H1 (cell line): ENCODE data around the gene ANKRD27. TPM values are rescaled to one million over a fixed set of nuclear protein-coding genes. Genes with fewer than 3 reads are reported as not detected.

Experiments
- CTCF ChIA-PET: fragments of 300-600 bp; sonication (Branson Sonifier 250); formaldehyde crosslinking; loops from one replicate; lab custom pipeline; 2021; ENCODE audit not compliant: partially characterized antibody; lab: Charles Lee
- POLR2A ChIA-PET: fragments of 300-600 bp; sonication (Branson Sonifier 250); formaldehyde crosslinking; loops from one replicate; lab custom pipeline; 2021; ENCODE audit warnings: inconsistent platforms; ENCODE audit not compliant: partially characterized antibody; lab: Charles Lee
- DNase-seq, 2 experiments: peaks; one replicate each; pipeline versions ENCODE4 v3.0.0 to v3.0.0-alpha.2; 2010 to 2022; ENCODE audit warnings: low spot score in 2 of 2, low read depth in 1 of 2, mixed read lengths in 1 of 2
- FAIRE-seq: peaks from 2 replicates; lab custom pipeline; 2011; peaks lifted over from hg19 to GRCh38; lab: Jason Lieb, UNC
- H2AFZ ChIP-seq: 2 replicates; pipeline ENCODE4 v1.8.1; 2012; ENCODE audit warnings: low read length, inconsistent platforms
- H2AK5ac ChIP-seq: 2 replicates; pipeline ENCODE4 v1.6.1; 2013; ENCODE audit warnings: low read depth, low read length
- H2BK120ac ChIP-seq: replicated peaks from 2 replicates; pipeline ENCODE3; 2013; ENCODE audit warnings: low read depth, low read length, inconsistent platforms
- H2BK12ac ChIP-seq: 2 replicates; pipeline ENCODE4 v1.6.1; 2013; ENCODE audit warnings: low read depth, low read length
- H2BK15ac ChIP-seq: 2 replicates; pipeline ENCODE4 v1.6.1; 2013; ENCODE audit warnings: low read length
- H2BK20ac ChIP-seq: 2 replicates; pipeline ENCODE4 v1.6.1; 2013; ENCODE audit warnings: low read length
- H2BK5ac ChIP-seq: 2 replicates; pipeline ENCODE4 v1.6.1; 2013; ENCODE audit warnings: low read depth, low read length
- H3K14ac ChIP-seq: 2 replicates; pipeline ENCODE4 v1.6.1; 2013; ENCODE audit warnings: inconsistent platforms; ENCODE audit not compliant: insufficient read length
- H3K18ac ChIP-seq: 2 replicates; pipeline ENCODE4 v1.6.1; 2013; ENCODE audit warnings: low read length; ENCODE audit errors: extremely low read depth
- H3K23ac ChIP-seq: 2 replicates; pipeline ENCODE4 v1.6.1; 2013; ENCODE audit warnings: inconsistent platforms; ENCODE audit not compliant: insufficient read length
- H3K23me2 ChIP-seq: 2 replicates; pipeline ENCODE4 v1.6.1; 2013; ENCODE audit warnings: low read depth, low read length
- H3K27ac ChIP-seq: 2 replicates; pipeline ENCODE4 v1.6.1; 2011; ENCODE audit warnings: low read depth, low read length, inconsistent platforms
- H3K27me3 ChIP-seq, 4 experiments: replicated peaks in 1 of 4; 1 replicate in 1 of 4; 2 replicates in 3 of 4; pipeline versions ENCODE4 v1.6.1 to v1.8.1; 2011 to 2013; ENCODE audit warnings: low read length in 3 of 4, mild to moderate bottlenecking in 3 of 4, inconsistent platforms in 2 of 4, mixed read lengths in 2 of 4, moderate library complexity in 1 of 4; ENCODE audit not compliant: control insufficient read depth in 3 of 4, insufficient read depth in 3 of 4; ENCODE audit errors: extremely low read depth in 1 of 4
- H3K36me3 ChIP-seq, 4 experiments: 2 replicates each; pipeline versions ENCODE4 v1.6.1 to v1.8.1; 2011 to 2013; ENCODE audit warnings: mild to moderate bottlenecking in 4 of 4, low read length in 3 of 4, moderate library complexity in 2 of 4, control low read depth in 1 of 4, inconsistent platforms in 1 of 4; ENCODE audit not compliant: insufficient read depth in 4 of 4, control insufficient read depth in 2 of 4
- H3K4ac ChIP-seq: replicated peaks from 2 replicates; pipeline ENCODE3; 2013; ENCODE audit warnings: low read length, low read depth, mixed read lengths, inconsistent platforms; ENCODE audit not compliant: insufficient read length
- H3K4me1 ChIP-seq, 4 experiments: replicated peaks in 1 of 4; 1 replicate in 1 of 4; 2 replicates in 3 of 4; pipeline versions ENCODE4 v1.6.1 to v1.8.1; 2011 to 2013; ENCODE audit warnings: low read length in 3 of 4, inconsistent platforms in 2 of 4, mixed read lengths in 1 of 4; ENCODE audit not compliant: insufficient read depth in 4 of 4, control insufficient read depth in 3 of 4
- H3K4me2 ChIP-seq, 2 experiments: 2 replicates each; pipeline versions ENCODE4 v1.6.1 to v1.8.1; 2011 to 2013; ENCODE audit warnings: low read depth in 2 of 2, low read length in 2 of 2, control low read depth in 1 of 2, inconsistent platforms in 1 of 2, mild to moderate bottlenecking in 1 of 2; ENCODE audit not compliant: insufficient read depth in 1 of 2
- H3K4me3 ChIP-seq, 4 experiments: fragments of 200-600, 300-600 bp in 1 of 4; sonication (generic), shearing (Covaris generic), sonication (Bioruptor Twin) in 1 of 4; 2 replicates each; pipeline versions ENCODE4 v1.5.1 to v1.8.1; 2011 to 2016; ENCODE audit warnings: low read length in 4 of 4, low read depth in 3 of 4, control low read depth in 2 of 4, inconsistent platforms in 2 of 4, mild to moderate bottlenecking in 2 of 4, mixed read lengths in 1 of 4, moderate library complexity in 1 of 4; ENCODE audit not compliant: insufficient read depth in 2 of 4; ENCODE audit errors: extremely low read depth in 1 of 4
- H3K56ac ChIP-seq: replicated peaks from 2 replicates; pipeline ENCODE3; 2013; ENCODE audit warnings: low read depth, mild to moderate bottlenecking, mixed read lengths, low read length, inconsistent platforms; ENCODE audit not compliant: insufficient read length
- H3K79me1 ChIP-seq: 2 replicates; pipeline ENCODE4 v1.6.1; 2013; ENCODE audit warnings: low read depth, low read length, control low read depth
- H3K79me2 ChIP-seq, 2 experiments: 2 replicates each; pipeline versions ENCODE4 v1.6.1 to v1.8.1; 2012 to 2013; ENCODE audit warnings: low read length in 2 of 2, mild to moderate bottlenecking in 2 of 2, inconsistent platforms in 1 of 2; ENCODE audit not compliant: insufficient read depth in 2 of 2, control insufficient read depth in 1 of 2
- H3K9ac ChIP-seq, 4 experiments: replicated peaks in 1 of 4; 1 replicate in 1 of 4; 2 replicates in 3 of 4; pipeline versions ENCODE4 v1.6.1 to v1.8.1; 2011 to 2013; ENCODE audit warnings: low read depth in 3 of 4, low read length in 3 of 4, control low read depth in 2 of 4, mild to moderate bottlenecking in 2 of 4, moderate library complexity in 2 of 4, inconsistent platforms in 1 of 4; ENCODE audit errors: extremely low read depth in 1 of 4
- H3K9me3 ChIP-seq, 2 experiments: 2 replicates each; pipeline versions ENCODE4 v1.6.1 to v1.8.1; 2012 to 2013; ENCODE audit warnings: mild to moderate bottlenecking in 2 of 2, moderate library complexity in 2 of 2, control low read depth in 1 of 2, inconsistent platforms in 1 of 2, low read depth in 1 of 2, low read length in 1 of 2, mixed read lengths in 1 of 2; ENCODE audit not compliant: insufficient read depth in 2 of 2
- H4K20me1 ChIP-seq, 2 experiments: replicated peaks in 1 of 2; 2 replicates each; pipeline versions ENCODE3 to v1.8.1; 2011 to 2013; ENCODE audit warnings: inconsistent platforms in 2 of 2, low read length in 2 of 2, mild to moderate bottlenecking in 1 of 2; ENCODE audit not compliant: insufficient read depth in 2 of 2, control insufficient read depth in 1 of 2
- H4K5ac ChIP-seq: 2 replicates; pipeline ENCODE4 v1.6.1; 2013; ENCODE audit warnings: low read length, low read depth, mixed read lengths, inconsistent platforms; ENCODE audit not compliant: insufficient read length
- H4K8ac ChIP-seq: 2 replicates; pipeline ENCODE4 v1.8.0; 2013; ENCODE audit warnings: mild to moderate bottlenecking, moderate library complexity, low read length, inconsistent platforms; ENCODE audit not compliant: insufficient read depth; ENCODE audit errors: extremely low read depth
- H4K91ac ChIP-seq: replicated peaks from 2 replicates; pipeline ENCODE3; 2013; ENCODE audit warnings: low read length, mixed read lengths, inconsistent platforms; ENCODE audit not compliant: insufficient read length
- ATF2 ChIP-seq: IDR thresholded peaks from 2 replicates; pipeline ENCODE4 v1.6.1; 2012; ENCODE audit warnings: low read length, inconsistent platforms
- ATF3 ChIP-seq: IDR thresholded peaks from 2 replicates; pipeline ENCODE4 v1.6.1; 2011; ENCODE audit warnings: low read depth, mild to moderate bottlenecking, low read length; ENCODE audit not compliant: insufficient read depth
- HDAC2 ChIP-seq, 2 experiments: fragments of 300-600 bp in 1 of 2; sonication (generic) in 1 of 2; IDR thresholded peaks; 2 replicates each; pipeline ENCODE4 v1.6.1; 2011 to 2012; ENCODE audit warnings: low read depth in 2 of 2, low read length in 2 of 2, mild to moderate bottlenecking in 2 of 2, moderate library complexity in 2 of 2, borderline replicate concordance in 1 of 2, inconsistent platforms in 1 of 2
- HDAC6 ChIP-seq: IDR thresholded peaks from one replicate; pipeline ENCODE4 v1.7.1; 2012; ENCODE audit warnings: low read depth, mild to moderate bottlenecking, inconsistent platforms, low read length, moderate library complexity
- KDM5A ChIP-seq: fragments of 200-600 bp; IDR thresholded peaks from 2 replicates; pipeline ENCODE4 v1.7.1; 2012; ENCODE audit warnings: mild to moderate bottlenecking, low read length, inconsistent platforms, mixed read lengths
- NANOG ChIP-seq: IDR thresholded peaks from 2 replicates; pipeline ENCODE4 v1.6.1; 2011; ENCODE audit warnings: low read length, low read depth, mild to moderate bottlenecking, inconsistent platforms; ENCODE audit not compliant: insufficient read depth, poor library complexity, severe bottlenecking
- SIN3A ChIP-seq, 2 experiments: IDR thresholded peaks in 1 of 2; conservative IDR thresholded peaks in 1 of 2; 2 replicates each; pipeline ENCODE4 v1.6.1; 2011 to 2012; ENCODE audit warnings: low read length in 2 of 2, improper control_type of control experiment in 1 of 2, low read depth in 1 of 2, mild to moderate bottlenecking in 1 of 2
- SUZ12 ChIP-seq: fragments of 200-600 bp; sonication (generic); IDR thresholded peaks from 2 replicates; pipeline ENCODE4 v1.6.1; 2012; ENCODE audit warnings: mild to moderate bottlenecking, inconsistent platforms, low read length, moderate library complexity, mixed read lengths
- TAF1 ChIP-seq: IDR thresholded peaks from 2 replicates; pipeline ENCODE4 v1.6.1; 2011; ENCODE audit warnings: mild to moderate bottlenecking, low read depth, low read length
- ZNF274 ChIP-seq: IDR thresholded peaks from 2 replicates; pipeline ENCODE4 v1.7.0; 2012; ENCODE audit warnings: low read length, borderline replicate concordance; ENCODE audit errors: extremely low read depth
- WGBS, 2 experiments: shearing (Covaris generic) in 1 of 2; methylation state at CpG; one replicate each; pipeline versions ENCODE4 v1.1.6 to v1.1.7; 2013 to 2015; ENCODE audit warnings: low lambda C conversion rate in 2 of 2, mixed read lengths in 2 of 2, inconsistent platforms in 1 of 2, low coverage in 1 of 2, missing lambda C conversion rate in 1 of 2; ENCODE audit not compliant: insufficient replicate concordance in 2 of 2, insufficient coverage in 1 of 2, insufficient read length in 1 of 2; ENCODE audit errors: extremely low coverage in 1 of 2, missing lambda C conversion rate in 1 of 2; 5-methylcytosine and 5-hydroxymethylcytosine counted together
- polyA plus RNA-seq, 7 experiments: library from polyadenylated mRNA; depleted of rRNA in 3 of 7; stranded (reverse) in 5 of 7; unstranded in 2 of 7; fragments of >200 nt in 5 of 7; fragments of 200-250 nt in 2 of 7; gene quantifications; 1 replicate in 5 of 7; 2 replicates in 1 of 7; 4 replicates in 1 of 7; pipeline versions ENCODE4 v1.2.1 to v1.2.3, GENCODE V29; 2011 to 2013; ENCODE audit warnings: missing spikeins in 2 of 7, mixed read lengths in 2 of 7
- total RNA-seq: library from RNA; stranded (reverse); fragmentation: NEBNext Ultra II Directional; extraction: Animal tissue kit (Norgen Biotek cat#: 25700); gene quantifications from 2 replicates; pipeline ENCODE4 v1.2.1, GENCODE V29; 2021

Gene ANKRD27
- total and polyA plus RNA-seq, 2 of the 8 experiments (the other 6 are each of a cell fraction or from before 2014, with no cell fraction given): 27.9 to 55.7 TPM

- 91% methylated on average over 20 of the region's 20 CpGs; no CpG with 5 or more reads in 1 of the 2 experiments for WGBS, 2 experiments
- no peak overlapping the region for H2BK20ac ChIP-seq
- CTCF ChIA-PET: interaction anchor here (0.6 kb wide), 1 partner anchor 453 kb away, joined by 3 read pairs; no protein-coding TSS in a partner anchor
- TF ChIP-seq HDAC2 (IDR thresholded peaks at IDR 0.05; ENCODE audit: borderline replicate concordance in 1 of 2, low read depth in 2 of 2, low read length in 2 of 2) (no peak), NANOG (no peak), KDM5A (no peak), TAF1 (no peak), ATF2 (no peak), SUZ12 (no peak), ATF3 (no peak), SIN3A (conservative IDR thresholded peaks at IDR 0.05 in 1 of 2, IDR thresholded peaks at IDR 0.05 in 1 of 2; ENCODE audit: low read depth in 1 of 2, low read length in 2 of 2) (no peak), HDAC6 (no peak), ZNF274 (no peak)
Measured at GRCh38 chr19:32607479-32607878, 67.5 kb downstream of the ANKRD27 start.

More at GRCh38 chr19:32607479-32607878, 67.5 kb downstream of the ANKRD27 start:
- no peak for DNase-seq
- H4K5ac ChIP-seq: no peak overlapping the region
- no peak overlapping the region; the same call in 1 of the 2 replicates for H2BK5ac ChIP-seq
- H3K79me1 ChIP-seq: no peaks in the 10 kb centered on the region; the same call in 1 of the 2 replicates
- no peak overlapping the region for H4K8ac ChIP-seq
- no peak overlapping the region for H3K9ac ChIP-seq
- no peaks in the 10 kb centered on the region for H3K23me2 ChIP-seq
- peaks cover 5 to 36% (median 21%) of the 10 kb centered on the region in 4 experiments; a peak in 7 of 8 replicates for H3K36me3 ChIP-seq
- no peak overlapping the region for H4K91ac ChIP-seq
- POLR2A ChIA-PET: interaction anchor here (1.6 kb wide), 1 partner anchor 569 kb away, joined by 3 read pairs; no protein-coding TSS in a partner anchor
- no peaks in the 10 kb centered on the region for H3K79me2 ChIP-seq
- no peak overlapping the region for H2BK12ac ChIP-seq
- no peak overlapping the region for H3K23ac ChIP-seq
- H3K4me3 ChIP-seq: no peak overlapping the region
- FAIRE-seq: no peak
- no peaks in the 10 kb centered on the region for H3K4me1 ChIP-seq
- no peak overlapping the region for H2BK15ac ChIP-seq
- peaks cover 0 to 2% of the 10 kb centered on the region in 2 experiments for H4K20me1 ChIP-seq
- H3K27ac ChIP-seq: no peak overlapping the region
- no peak overlapping the region for H3K4me2 ChIP-seq
- no peak overlapping the region for H2BK120ac ChIP-seq
- no peak overlapping the region for H3K14ac ChIP-seq
- no peaks in the 10 kb centered on the region for H3K27me3 ChIP-seq
- no peak overlapping the region for H2AFZ ChIP-seq
- no peak overlapping the region for H2AK5ac ChIP-seq
- H3K4ac ChIP-seq: no peak overlapping the region
- H3K18ac ChIP-seq: no peak overlapping the region
- no peaks in the 10 kb centered on the region for H3K9me3 ChIP-seq
- no peak overlapping the region for H3K56ac ChIP-seq
